ENCODE data around the gene POLR2L. TPM values are rescaled to one million over a fixed set of nuclear protein-coding genes. Genes with fewer than 3 reads are reported as not detected.

The POLR2L gene
- total RNA-seq, 3 donors from 2014 or later (not counting 1 experiment from before 2014, with no cell fraction given), result 48.2 to 63.8 (median 61.2) TPM

- ATAC-seq (no peak), DNase-seq (no peak)
- no peak overlapping the region for H3K27ac ChIP-seq (ENCODE audit: low read length)
- H3K4me1 ChIP-seq (ENCODE audit: control insufficient read depth, insufficient read depth, low read length), result peaks cover 43% of the 10 kb centered on the region
- Mint-ChIP-seq H3K27ac (no peak overlapping the region), H3K4me1 (peaks cover 0 to 18% of the 10 kb centered on the region in 2 donors), H3K36me3 (no peaks in the 10 kb centered on the region), H3K27me3 (ENCODE audit: low read depth in 2 of 2) (no peaks in the 10 kb centered on the region), H3K9me3 (no peaks in the 10 kb centered on the region), H3K4me3 (no peak overlapping the region)
- TF ChIP-seq, protein P1, sequence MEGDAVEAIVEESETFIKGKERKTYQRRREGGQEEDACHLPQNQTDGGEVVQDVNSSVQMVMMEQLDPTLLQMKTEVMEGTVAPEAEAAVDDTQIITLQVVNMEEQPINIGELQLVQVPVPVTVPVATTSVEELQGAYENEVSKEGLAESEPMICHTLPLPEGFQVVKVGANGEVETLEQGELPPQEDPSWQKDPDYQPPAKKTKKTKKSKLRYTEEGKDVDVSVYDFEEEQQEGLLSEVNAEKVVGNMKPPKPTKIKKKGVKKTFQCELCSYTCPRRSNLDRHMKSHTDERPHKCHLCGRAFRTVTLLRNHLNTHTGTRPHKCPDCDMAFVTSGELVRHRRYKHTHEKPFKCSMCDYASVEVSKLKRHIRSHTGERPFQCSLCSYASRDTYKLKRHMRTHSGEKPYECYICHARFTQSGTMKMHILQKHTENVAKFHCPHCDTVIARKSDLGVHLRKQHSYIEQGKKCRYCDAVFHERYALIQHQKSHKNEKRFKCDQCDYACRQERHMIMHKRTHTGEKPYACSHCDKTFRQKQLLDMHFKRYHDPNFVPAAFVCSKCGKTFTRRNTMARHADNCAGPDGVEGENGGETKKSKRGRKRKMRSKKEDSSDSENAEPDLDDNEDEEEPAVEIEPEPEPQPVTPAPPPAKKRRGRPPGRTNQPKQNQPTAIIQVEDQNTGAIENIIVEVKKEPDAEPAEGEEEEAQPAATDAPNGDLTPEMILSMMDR (IDR thresholded peaks at IDR 0.05), result no peak
- intact Hi-C loops (cut with micrococcal nuclease), result no loop called here
- peaks cover 8% of the 10 kb centered on the region for H3K27me3 ChIP-seq (ENCODE audit: control insufficient read depth, insufficient read depth, low read length)
- peaks cover 24% of the 10 kb centered on the region for H3K36me3 ChIP-seq (ENCODE audit: control insufficient read depth, insufficient read depth, low read length)
- no peaks in the 10 kb centered on the region for H3K9me3 ChIP-seq (ENCODE audit: control insufficient read depth, insufficient read depth, low read length)
- no peak overlapping the region for H3K4me3 ChIP-seq (ENCODE audit: low read length)
- WGBS (ENCODE audit: insufficient coverage), result 93% methylated on average over 13 of the region's 13 CpGs
Observed at GRCh38 chr11:792873-793272, 49.5 kb downstream of the POLR2L start.

GRCh38 chr11:792535-792821 is 49.9 kb downstream of the POLR2L start:
- TF ChIP-seq, protein P1 (IDR thresholded peaks at IDR 0.05), result no peak
- Histone ChIP-seq H3K9me3 (ENCODE audit: control insufficient read depth, insufficient read depth, low read length) (no peaks in the 10 kb centered on the region), H3K4me3 (ENCODE audit: low read length) (no peak overlapping the region), H3K36me3 (ENCODE audit: control insufficient read depth, insufficient read depth, low read length) (peaks cover 24% of the 10 kb centered on the region), H3K27me3 (ENCODE audit: control insufficient read depth, insufficient read depth, low read length) (peaks cover 8% of the 10 kb centered on the region), H3K4me1 (ENCODE audit: control insufficient read depth, insufficient read depth, low read length) (peaks cover 47% of the 10 kb centered on the region), H3K27ac (ENCODE audit: low read length) (no peak overlapping the region)
- no peaks in the 10 kb centered on the region for H3K27me3 Mint-ChIP-seq (ENCODE audit: low read depth in 2 of 2)
- WGBS (ENCODE audit: insufficient coverage), result 93% methylated on average over 15 of the region's 15 CpGs
- no peak overlapping the region for H3K27ac Mint-ChIP-seq
- DNase-seq (no peak), ATAC-seq (no peak)
- no peak overlapping the region for H3K4me3 Mint-ChIP-seq
- H3K9me3 Mint-ChIP-seq, result no peaks in the 10 kb centered on the region
- H3K36me3 Mint-ChIP-seq, result no peaks in the 10 kb centered on the region
- intact Hi-C loops (cut with micrococcal nuclease), result no loop called here
- H3K4me1 Mint-ChIP-seq, result peaks cover 0 to 18% of the 10 kb centered on the region in 2 donors

DNA sequence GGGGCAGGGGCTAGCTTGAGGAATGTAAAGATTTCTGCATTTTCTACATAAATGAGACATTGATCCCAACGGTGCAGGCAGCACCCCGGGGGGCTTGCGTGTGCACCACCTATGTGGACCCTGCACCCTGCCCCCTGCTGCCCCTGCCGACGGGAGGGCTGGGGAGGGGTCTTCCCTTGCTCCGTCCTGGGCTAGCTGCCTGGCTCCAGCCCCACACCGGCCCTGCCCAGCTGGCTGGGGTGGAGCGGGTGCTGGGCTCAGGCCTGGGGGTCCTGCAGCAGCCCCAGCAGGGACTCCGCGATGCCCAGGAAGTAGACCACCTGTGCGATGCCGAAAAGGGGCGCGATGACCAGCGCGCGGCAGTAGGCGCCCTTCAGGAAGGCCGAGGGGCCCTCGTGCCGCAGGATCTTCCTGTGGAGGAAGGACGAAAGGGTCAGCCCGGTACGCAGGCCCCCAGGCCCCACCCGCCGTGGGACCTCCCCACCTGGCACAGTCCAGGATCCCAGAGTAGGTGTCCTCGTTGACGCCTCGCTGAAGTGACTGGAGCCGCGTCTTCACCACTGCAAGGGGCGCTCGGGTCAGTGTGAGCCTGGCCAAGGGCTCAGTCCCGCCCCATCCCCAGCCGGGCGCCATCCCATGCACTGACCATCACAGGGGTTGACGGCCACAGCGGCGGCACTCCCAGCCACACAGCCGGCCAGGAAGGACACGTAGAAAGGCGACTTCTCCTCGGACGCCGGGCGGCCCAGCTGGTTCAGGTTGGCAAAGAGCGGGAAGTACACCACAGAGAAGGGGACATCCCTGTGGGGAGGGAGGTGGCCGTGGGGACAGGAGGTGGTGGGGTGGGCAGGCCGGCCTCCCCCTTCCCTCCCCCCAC is 50.4 kb downstream of the POLR2L start:
- WGBS (ENCODE audit: insufficient coverage), result 97% methylated on average over 47 of the region's 49 CpGs
- TF ChIP-seq, protein P1 (IDR thresholded peaks at IDR 0.05), result no peak
- DNase-seq, result no peak

More for the DNA sequence above, 50.4 kb downstream of the POLR2L start:
- no peak overlapping the region for H3K4me3 Mint-ChIP-seq
- Histone ChIP-seq H3K27ac (ENCODE audit: low read length) (no peak overlapping the region), H3K4me1 (ENCODE audit: control insufficient read depth, insufficient read depth, low read length) (peaks cover 41% of the 10 kb centered on the region), H3K36me3 (ENCODE audit: control insufficient read depth, insufficient read depth, low read length) (peaks cover 24% of the 10 kb centered on the region), H3K27me3 (ENCODE audit: control insufficient read depth, insufficient read depth, low read length) (peaks cover 8% of the 10 kb centered on the region), H3K4me3 (ENCODE audit: low read length) (no peak overlapping the region), H3K9me3 (ENCODE audit: control insufficient read depth, insufficient read depth, low read length) (no peaks in the 10 kb centered on the region)
- no peaks in the 10 kb centered on the region for H3K27me3 Mint-ChIP-seq (ENCODE audit: low read depth in 2 of 2)
- no peaks in the 10 kb centered on the region for H3K9me3 Mint-ChIP-seq
- H3K4me1 Mint-ChIP-seq, result peaks cover 0 to 12% of the 10 kb centered on the region in 2 donors
- ATAC-seq, result no peak
- H3K27ac Mint-ChIP-seq, result no peak overlapping the region
- intact Hi-C loops (cut with micrococcal nuclease), result no loop called here
- no peaks in the 10 kb centered on the region for H3K36me3 Mint-ChIP-seq

Data from natural killer cell (primary cell).